Duodenal mucosa (tissue), 2 donors: ENCODE data around the gene MAPK13.

Experiments used
- H3K27ac ChIP-seq: one replicate; pipeline ENCODE4 v1.7.0; 2013; ENCODE audit warnings: low read depth, low read length
- H3K27me3 ChIP-seq, 2 donors: one replicate each; pipeline ENCODE4 v1.7.0; 2013; ENCODE audit warnings: low read length in 2 of 2, control low read depth in 1 of 2; ENCODE audit not compliant: insufficient read depth in 2 of 2, control insufficient read depth in 1 of 2
- H3K36me3 ChIP-seq, 2 donors: one replicate each; pipeline ENCODE4 v1.7.0; 2013; ENCODE audit warnings: low read length in 2 of 2, control low read depth in 1 of 2; ENCODE audit not compliant: insufficient read depth in 2 of 2, control insufficient read depth in 1 of 2
- H3K4me1 ChIP-seq, 2 donors: one replicate each; pipeline ENCODE4 v1.7.0; 2013; ENCODE audit warnings: low read length in 2 of 2, control low read depth in 1 of 2; ENCODE audit not compliant: insufficient read depth in 2 of 2, control insufficient read depth in 1 of 2
- H3K4me3 ChIP-seq, 2 donors: one replicate each; pipeline ENCODE4 v1.7.0; 2013; ENCODE audit warnings: low read length in 2 of 2, low read depth in 1 of 2
- H3K9ac ChIP-seq, 2 donors: one replicate each; pipeline ENCODE4 v1.7.0; 2013; ENCODE audit warnings: low read length in 2 of 2, low read depth in 1 of 2
- H3K9me3 ChIP-seq, 2 donors: one replicate each; pipeline ENCODE4 v1.7.0; 2013; ENCODE audit warnings: low read length in 2 of 2, control low read depth in 1 of 2; ENCODE audit not compliant: control insufficient read depth in 1 of 2

The MAPK13 gene

DNA sequence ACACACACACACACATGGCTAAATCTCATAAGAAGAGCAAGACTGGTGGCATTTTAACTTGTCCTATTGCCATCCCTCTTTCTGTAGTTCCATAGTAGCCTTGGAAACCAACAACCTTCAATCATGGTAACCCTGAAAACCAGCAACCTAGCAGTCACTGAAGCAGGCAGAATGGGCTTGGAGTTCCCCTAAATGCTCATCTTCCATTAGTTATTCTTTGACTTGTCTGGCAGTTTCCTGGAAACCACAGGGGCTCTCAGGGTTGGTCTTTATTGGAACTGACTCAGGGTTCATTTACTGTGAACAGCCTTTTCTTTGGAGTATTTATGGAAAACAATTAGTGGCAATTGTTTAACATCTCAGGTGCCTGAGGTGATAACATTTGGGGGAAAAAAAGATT is 46.9 kb downstream of the MAPK13 start:
- no peak overlapping the region for H3K27ac ChIP-seq
- no peaks in the 10 kb centered on the region for H3K4me1 ChIP-seq
- H3K9me3 ChIP-seq = peaks cover 3 to 8% of the 10 kb centered on the region in 2 donors

DNA sequence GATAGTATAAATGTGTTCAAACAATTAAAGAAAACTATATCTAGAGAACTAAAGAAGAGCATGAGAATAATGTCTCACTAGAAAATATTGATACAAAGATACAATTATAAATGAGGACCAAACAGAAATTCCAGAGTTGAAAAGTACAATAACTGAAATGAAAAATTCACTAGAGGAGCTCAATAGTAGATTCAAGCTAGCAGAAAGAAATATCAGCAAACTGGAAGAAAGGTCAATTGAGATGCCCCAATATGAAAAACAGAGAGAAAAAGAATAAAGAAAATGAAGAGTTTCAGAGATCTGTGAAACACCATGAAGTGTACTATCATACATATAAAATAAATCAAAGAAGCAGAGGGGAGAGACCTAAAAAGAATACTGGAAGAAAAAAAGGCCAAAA is 48.2 kb downstream of the MAPK13 start:
- H3K4me3 ChIP-seq = no peak overlapping the region
- H3K4me1 ChIP-seq = no peaks in the 10 kb centered on the region
- peaks cover 3 to 8% of the 10 kb centered on the region in 2 donors for H3K9me3 ChIP-seq
- H3K27ac ChIP-seq = no peak overlapping the region
- H3K36me3 ChIP-seq = no peaks in the 10 kb centered on the region
- no peak overlapping the region for H3K9ac ChIP-seq
- no peaks in the 10 kb centered on the region for H3K27me3 ChIP-seq

More for the DNA sequence above, 46.9 kb downstream of the MAPK13 start:
- no peaks in the 10 kb centered on the region for H3K27me3 ChIP-seq
- H3K36me3 ChIP-seq = no peaks in the 10 kb centered on the region
- H3K4me3 ChIP-seq = no peak overlapping the region
- no peak overlapping the region for H3K9ac ChIP-seq

DNA sequence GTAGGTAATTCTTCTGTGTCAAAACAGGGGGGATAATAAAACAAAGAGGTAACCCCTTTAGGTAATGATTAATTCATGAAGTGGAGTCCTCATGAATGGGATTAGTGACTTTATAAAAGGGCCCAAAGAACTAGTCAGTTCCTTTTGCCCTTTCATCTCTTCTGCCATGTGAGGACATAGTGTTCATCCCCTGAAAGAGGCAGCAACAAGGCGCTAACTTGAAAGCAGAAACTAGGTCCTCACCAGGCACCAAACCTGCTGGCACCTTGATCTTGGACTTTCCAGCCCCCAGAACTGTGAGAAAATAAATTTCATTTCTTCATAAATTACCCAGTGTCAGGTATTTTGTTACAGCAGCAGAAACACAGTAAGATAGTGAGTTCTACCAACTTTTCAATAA is 49.8 kb downstream of the MAPK13 start:
- Histone ChIP-seq H3K27me3 (no peaks in the 10 kb centered on the region), H3K4me3 (no peak overlapping the region), H3K9ac (no peak overlapping the region), H3K9me3 (peaks cover 3 to 8% of the 10 kb centered on the region in 2 donors), H3K4me1 (no peaks in the 10 kb centered on the region), H3K27ac (no peak overlapping the region), H3K36me3 (no peaks in the 10 kb centered on the region)

DNA sequence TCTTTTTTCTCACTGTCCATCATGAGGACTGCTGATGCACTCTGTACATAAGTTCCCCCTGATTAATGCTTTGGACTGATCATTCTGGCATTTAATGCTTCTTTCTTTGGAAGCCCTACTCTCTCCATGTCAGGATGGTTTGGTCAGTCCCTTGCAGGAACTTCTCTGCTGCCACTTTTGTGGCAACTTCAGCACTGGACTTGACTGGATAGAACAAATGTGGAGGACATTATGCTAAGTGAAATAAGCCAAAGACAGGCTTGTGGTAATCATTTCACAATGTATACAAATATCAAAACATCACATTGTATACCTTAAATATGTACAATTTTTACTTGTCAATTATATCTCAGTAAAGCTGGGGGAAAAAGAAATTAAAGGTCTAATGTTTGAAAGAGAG is 54.0 kb downstream of the MAPK13 start:
- no peak overlapping the region for H3K27ac ChIP-seq
- no peak overlapping the region for H3K4me3 ChIP-seq
- no peak overlapping the region for H3K9ac ChIP-seq
- no peaks in the 10 kb centered on the region for H3K36me3 ChIP-seq
- H3K9me3 ChIP-seq = no peaks in the 10 kb centered on the region
- no peaks in the 10 kb centered on the region for H3K4me1 ChIP-seq
- H3K27me3 ChIP-seq = no peaks in the 10 kb centered on the region

DNA sequence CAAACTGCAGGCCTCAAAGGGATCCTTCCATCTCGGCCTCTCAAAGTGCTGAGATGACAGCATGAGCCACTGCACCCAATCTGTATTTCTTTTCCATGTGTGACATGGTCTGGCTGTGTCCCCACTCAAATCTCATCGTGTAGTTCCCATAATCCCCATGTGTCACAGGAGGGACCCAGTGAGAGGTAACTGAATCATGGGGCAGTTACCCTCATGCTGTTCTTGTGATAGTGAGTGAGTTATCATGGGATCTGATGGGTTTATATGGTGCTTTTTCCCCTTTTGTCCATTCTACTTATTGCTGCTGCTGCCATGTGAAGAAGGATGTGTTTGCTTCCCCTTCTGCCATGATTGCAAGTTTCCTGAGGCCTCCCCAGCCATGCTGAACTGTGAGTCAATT is 55.9 kb downstream of the MAPK13 start:
- H3K4me3 ChIP-seq = no peak overlapping the region

DNA sequence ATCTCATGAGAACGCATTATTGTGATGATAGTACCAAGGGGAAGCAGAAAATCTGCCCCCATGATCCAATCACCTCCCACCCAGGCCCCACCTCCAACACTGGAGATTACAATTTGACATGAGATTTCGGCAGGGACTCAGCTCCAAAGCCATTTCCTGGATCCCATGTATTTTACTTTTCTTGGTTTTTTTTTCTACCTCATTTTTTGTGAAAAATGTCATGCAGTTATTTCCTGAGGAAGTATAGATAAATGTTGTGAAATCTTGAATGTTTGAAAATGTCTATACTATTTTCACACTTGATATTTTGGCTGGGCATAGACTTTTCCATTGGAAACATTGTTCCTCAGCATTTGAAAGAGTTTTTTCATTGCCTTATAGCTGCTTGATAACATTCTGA is 57.1 kb downstream of the MAPK13 start:
- no peaks in the 10 kb centered on the region for H3K9me3 ChIP-seq
- no peaks in the 10 kb centered on the region for H3K36me3 ChIP-seq
- H3K27ac ChIP-seq = no peak overlapping the region

More for the DNA sequence above, 55.9 kb downstream of the MAPK13 start:
- H3K4me1 ChIP-seq = no peaks in the 10 kb centered on the region
- H3K27me3 ChIP-seq = no peaks in the 10 kb centered on the region
- H3K36me3 ChIP-seq = no peaks in the 10 kb centered on the region
- no peaks in the 10 kb centered on the region for H3K9me3 ChIP-seq
- no peak overlapping the region for H3K9ac ChIP-seq
- H3K27ac ChIP-seq = no peak overlapping the region

More for the DNA sequence above, 57.1 kb downstream of the MAPK13 start:
- Histone ChIP-seq H3K9ac (no peak overlapping the region), H3K27me3 (no peaks in the 10 kb centered on the region), H3K4me1 (no peaks in the 10 kb centered on the region), H3K4me3 (no peak overlapping the region)
